Esophagus squamous epithelium (tissue), 5 donors: Measurements from ENCODE around the gene TUB. TPM values are rescaled to one million over a fixed set of nuclear protein-coding genes. Genes with fewer than 3 reads are reported as not detected.

Experiments used
- DNase-seq: peaks from one replicate; lab custom pipeline; 2025; lab: John Stamatoyannopoulos, UW
- H3K27ac ChIP-seq, 4 donors: fragments of 200-600 bp; sonication (generic); one replicate each; pipeline ENCODE4 v1.5.1; 2016 to 2019; ENCODE audit warnings: mild to moderate bottlenecking in 1 of 4
- H3K27me3 ChIP-seq, 4 donors: fragments of 200-600 bp; sonication (generic); 1 replicate in 3 of 4; 2 replicates in 1 of 4; pipeline versions ENCODE4 v1.5.1 to v1.6.0; 2017 to 2021; ENCODE audit warnings: antibody characterized with exemption in 1 of 4
- H3K36me3 ChIP-seq, 3 donors: fragments of 200-600 bp; sonication (generic); one replicate each; pipeline ENCODE4 v1.5.1; 2016 to 2019
- H3K4me1 ChIP-seq, 3 donors: fragments of 200-600 bp; sonication (generic); one replicate each; pipeline ENCODE4 v1.5.1; 2017 to 2019
- H3K4me3 ChIP-seq, 4 donors: fragments of 200-600 bp; sonication (generic); 1 replicate in 3 of 4; 2 replicates in 1 of 4; pipeline ENCODE4 v1.5.1; 2016 to 2019; ENCODE audit warnings: mild to moderate bottlenecking in 2 of 4, moderate library complexity in 1 of 4
- H3K9me3 ChIP-seq, 3 donors: fragments of 200-600 bp; sonication (generic); one replicate each; pipeline ENCODE4 v1.5.1; 2016 to 2019
- CTCF ChIP-seq, 6 experiments: fragments of 450-650 bp in 4 of 6; fragments of 200-600 bp in 2 of 6; sonication (generic) in 2 of 6; IDR thresholded peaks; one replicate each; pipeline ENCODE4 v1.5.1; 2016 to 2019; ENCODE audit warnings: antibody characterized with exemption in 6 of 6, mild to moderate bottlenecking in 4 of 6, moderate library complexity in 4 of 6
- POLR2A ChIP-seq, 4 donors: fragments of 450-650 bp; IDR thresholded peaks; one replicate each; pipeline ENCODE4 v1.6.1; 2017; ENCODE audit warnings: antibody characterized with exemption in 4 of 4, mild to moderate bottlenecking in 4 of 4, moderate library complexity in 3 of 4
- WGBS, 2 donors: methylation state at CpG; one replicate each; pipeline ENCODE4 v1.1.5; 2018; 5-methylcytosine and 5-hydroxymethylcytosine counted together
- intact Hi-C: fragments of 100-400 bp; cut with DNase I; formaldehyde crosslinking; loops from one replicate; pipeline ENCODE4 v1.15.0; 2022
- total RNA-seq, 4 donors: library from RNA; depleted of rRNA; stranded (reverse); fragments of >200 nt; gene quantifications; one replicate each; pipeline ENCODE4 v1.1.0, GENCODE V29; 2016
- donor health status: DM: yes; HTN: yes; CAD: no.

Gene TUB
- total RNA-seq, 4 donors from 2014 or later = 1.7 to 6.1 (median 2.4) TPM

GRCh38 chr11:8033305-8034105 lies 47.5 kb upstream of the TUB start:
- Histone ChIP-seq H3K36me3 (no peaks in the 10 kb centered on the region), H3K4me3 (peak overlapping the region in 1 of 4 donors; percentile 18), H3K9me3 (no peaks in the 10 kb centered on the region), H3K4me1 (peaks cover 5 to 38% (median 22%) of the 10 kb centered on the region in 3 donors), H3K27ac (no peak overlapping the region), H3K27me3 (peaks cover 0 to 35% (median 0%) of the 10 kb centered on the region in 4 donors)
- TF ChIP-seq CTCF (IDR thresholded peaks at IDR 0.05) = peak; percentile 62 to 90 (median 80)
- no peak for TF ChIP-seq POLR2A (IDR thresholded peaks at IDR 0.05)
- DNase-seq = no peak
- WGBS, 2 donors = 26 to 43% methylated on average over 3 to 12 of the region's 19 CpGs
- intact Hi-C loops = no loop called here

- TF ChIP-seq CTCF (IDR thresholded peaks at IDR 0.05) (no peak), POLR2A (IDR thresholded peaks at IDR 0.05) (no peak)
- intact Hi-C loops = no loop called here
- H3K9me3 ChIP-seq = no peaks in the 10 kb centered on the region
- 32 to 55% methylated on average over 2 of the region's 3 CpGs for WGBS, 2 donors
- H3K27ac ChIP-seq = no peak overlapping the region
- no peaks in the 10 kb centered on the region for H3K36me3 ChIP-seq
- peaks cover 0 to 40% (median 0%) of the 10 kb centered on the region in 4 donors for H3K27me3 ChIP-seq
- no peak overlapping the region for H3K4me3 ChIP-seq
- no peak for DNase-seq
- H3K4me1 ChIP-seq = peaks cover 5 to 38% (median 22%) of the 10 kb centered on the region in 3 donors
Observed at GRCh38 chr11:8034106-8034585, 46.9 kb upstream of the TUB start.

- H3K27ac ChIP-seq = no peak overlapping the region
- H3K36me3 ChIP-seq = no peaks in the 10 kb centered on the region
- H3K9me3 ChIP-seq = no peaks in the 10 kb centered on the region
- peaks cover 0 to 40% (median 0%) of the 10 kb centered on the region in 4 donors for H3K27me3 ChIP-seq
- H3K4me3 ChIP-seq = no peak overlapping the region
- intact Hi-C loops = no loop called here
- 55 to 56% methylated on average over 5 of the region's 5 CpGs for WGBS, 2 donors
- DNase-seq = no peak
- peaks cover 5 to 38% (median 22%) of the 10 kb centered on the region in 3 donors for H3K4me1 ChIP-seq
- TF ChIP-seq CTCF (IDR thresholded peaks at IDR 0.05) (no peak), POLR2A (IDR thresholded peaks at IDR 0.05) (no peak)
Observed at GRCh38 chr11:8034604-8035190, 46.3 kb upstream of the TUB start.

- WGBS, 2 donors = 18 to 35% methylated on average over 5 to 7 of the region's 11 CpGs
- DNase-seq = no peak
- Histone ChIP-seq H3K27ac (peak overlapping the region in 3 of 4 donors; percentile 38 to 58 (median 50)), H3K36me3 (no peaks in the 10 kb centered on the region), H3K4me1 (peaks cover 5 to 38% (median 22%) of the 10 kb centered on the region in 3 donors), H3K4me3 (no peak overlapping the region), H3K9me3 (no peaks in the 10 kb centered on the region), H3K27me3 (peaks cover 0 to 40% (median 0%) of the 10 kb centered on the region in 4 donors)
- intact Hi-C loops = no loop called here
- no peak for TF ChIP-seq POLR2A (IDR thresholded peaks at IDR 0.05)
- no peak for TF ChIP-seq CTCF (IDR thresholded peaks at IDR 0.05)
Observed at GRCh38 chr11:8035200-8035855, 45.7 kb upstream of the TUB start.
